ENCODE results near the gene MED13L.
"Not testable (repeated sequence)": the region's sequence is repeated elsewhere in the genome, so short reads cannot be mapped to it uniquely, and the experiment has no call there.

The MED13L gene

GRCh38 chr12:116303929-116304328 lies 26.4 kb upstream of the MED13L start:
- in situ Hi-C loops (cut with MboI; ENCODE audit: low sequenced_read_pairs): no loop called here

DNA sequence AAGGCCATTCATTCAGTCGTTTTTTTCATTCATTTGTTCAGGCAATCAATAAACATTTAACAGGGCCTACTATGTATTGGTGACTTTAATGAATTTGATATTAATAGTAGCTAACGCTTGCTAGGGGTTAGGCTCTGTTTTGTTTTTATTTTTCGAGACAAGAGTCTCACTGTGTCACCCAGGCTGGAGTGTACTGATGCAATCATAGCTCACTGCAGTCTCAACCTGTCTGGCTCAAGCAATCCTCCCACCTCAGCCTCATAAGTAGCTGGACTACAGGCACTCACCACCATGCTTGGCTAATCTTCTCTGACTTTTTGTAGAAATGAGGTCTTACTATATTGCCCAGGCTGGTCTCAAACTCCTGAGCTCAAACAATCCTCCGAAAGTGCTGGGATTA lies 25.6 kb upstream of the MED13L start:
- in situ Hi-C loops (cut with MboI; ENCODE audit: low sequenced_read_pairs): no loop called here

DNA sequence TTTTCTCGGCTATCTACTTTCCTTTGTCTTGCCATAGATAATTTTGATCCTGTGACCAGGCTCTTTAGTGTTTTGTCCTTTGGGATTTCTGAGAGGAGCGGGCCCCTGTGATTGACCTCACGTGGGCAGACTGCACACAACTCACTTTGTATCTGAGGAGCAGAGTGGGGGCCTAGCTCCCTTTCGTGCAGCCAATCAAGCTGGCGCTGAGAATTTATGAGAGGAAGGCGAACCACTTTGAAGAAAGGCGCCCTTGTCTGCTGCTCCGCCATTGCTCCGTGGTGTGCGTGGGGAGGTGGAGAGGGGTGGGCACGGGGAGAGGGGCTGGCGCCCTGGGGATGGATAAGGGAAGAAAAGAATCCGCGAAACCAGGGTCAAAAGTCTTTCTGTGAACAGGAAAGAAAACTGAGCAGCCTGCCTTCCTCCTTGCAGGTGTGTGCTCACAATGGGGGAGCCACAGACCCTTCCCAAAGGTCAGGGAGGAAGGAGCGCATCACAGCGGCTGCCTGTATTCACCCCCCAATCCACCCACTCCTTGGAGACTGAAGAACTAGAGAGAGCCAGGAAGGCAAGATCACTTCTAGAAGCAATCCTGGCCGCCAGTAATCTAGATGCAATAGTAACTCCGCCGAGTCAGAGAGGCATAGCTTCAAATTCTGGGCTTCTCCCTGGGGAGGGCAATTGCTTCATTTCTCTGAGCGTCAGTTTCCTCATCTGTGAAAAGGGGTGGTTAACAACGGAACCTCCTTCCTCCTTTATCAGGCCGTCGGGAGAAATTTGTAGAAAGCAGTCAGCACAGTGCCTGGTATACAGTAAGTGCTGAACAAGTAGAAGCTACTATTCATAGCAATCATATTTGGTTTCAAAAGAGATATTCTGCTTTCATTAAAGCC lies 24.9 kb upstream of the MED13L start:
- in situ Hi-C loops (cut with MboI; ENCODE audit: low sequenced_read_pairs): no loop called here

- in situ Hi-C loops (cut with MboI; ENCODE audit: low sequenced_read_pairs): no loop called here
Measured at GRCh38 chr12:116301621-116302020, 24.1 kb upstream of the MED13L start.

- in situ Hi-C loops (cut with MboI; ENCODE audit: low sequenced_read_pairs): no loop called here
Measured at GRCh38 chr12:116299665-116300328, 22.3 kb upstream of the MED13L start.

GRCh38 chr12:116299064-116299463 lies 21.6 kb upstream of the MED13L start:
- in situ Hi-C loops (cut with MboI; ENCODE audit: low sequenced_read_pairs): no loop called here

- in situ Hi-C loops (cut with MboI; ENCODE audit: low sequenced_read_pairs): no loop called here
Measured at GRCh38 chr12:116298578-116298977, 21.1 kb upstream of the MED13L start.

DNA sequence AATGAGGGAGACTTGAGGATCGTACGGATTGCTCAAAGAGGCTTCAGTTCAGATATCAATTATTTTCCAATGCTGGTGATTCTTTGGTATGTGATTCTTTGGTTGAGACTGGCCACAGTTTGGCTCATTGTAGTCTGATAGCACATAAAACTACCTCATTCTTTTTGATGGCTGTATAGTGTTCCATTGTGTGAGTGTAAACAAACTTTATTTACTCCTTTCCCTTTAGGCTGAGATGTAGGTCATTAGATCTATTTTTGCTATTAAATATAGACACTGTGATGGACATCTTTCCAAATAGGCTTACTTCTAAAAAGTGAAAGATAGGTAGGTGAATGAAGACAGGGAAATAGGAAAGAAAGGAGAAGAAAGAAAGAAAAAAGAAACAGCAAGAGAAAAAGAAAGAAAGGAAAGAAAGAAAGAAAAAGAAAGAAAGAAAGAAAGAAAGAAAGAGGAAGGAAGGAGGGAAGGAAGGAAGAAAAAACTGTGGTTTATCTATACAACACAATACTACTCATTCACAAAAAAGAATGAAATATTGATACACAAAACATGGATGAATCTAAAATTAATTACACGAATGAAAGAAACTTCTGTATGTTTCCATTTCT lies 19.8 kb upstream of the MED13L start:
- in situ Hi-C loops (cut with MboI; ENCODE audit: low sequenced_read_pairs): no loop called here

GRCh38 chr12:116295327-116296263 lies 18.1 kb upstream of the MED13L start:
- in situ Hi-C loops (cut with MboI; ENCODE audit: low sequenced_read_pairs): no loop called here

GRCh38 chr12:116294454-116295165 lies 17.1 kb upstream of the MED13L start:
- in situ Hi-C loops (cut with MboI; ENCODE audit: low sequenced_read_pairs): no loop called here

DNA sequence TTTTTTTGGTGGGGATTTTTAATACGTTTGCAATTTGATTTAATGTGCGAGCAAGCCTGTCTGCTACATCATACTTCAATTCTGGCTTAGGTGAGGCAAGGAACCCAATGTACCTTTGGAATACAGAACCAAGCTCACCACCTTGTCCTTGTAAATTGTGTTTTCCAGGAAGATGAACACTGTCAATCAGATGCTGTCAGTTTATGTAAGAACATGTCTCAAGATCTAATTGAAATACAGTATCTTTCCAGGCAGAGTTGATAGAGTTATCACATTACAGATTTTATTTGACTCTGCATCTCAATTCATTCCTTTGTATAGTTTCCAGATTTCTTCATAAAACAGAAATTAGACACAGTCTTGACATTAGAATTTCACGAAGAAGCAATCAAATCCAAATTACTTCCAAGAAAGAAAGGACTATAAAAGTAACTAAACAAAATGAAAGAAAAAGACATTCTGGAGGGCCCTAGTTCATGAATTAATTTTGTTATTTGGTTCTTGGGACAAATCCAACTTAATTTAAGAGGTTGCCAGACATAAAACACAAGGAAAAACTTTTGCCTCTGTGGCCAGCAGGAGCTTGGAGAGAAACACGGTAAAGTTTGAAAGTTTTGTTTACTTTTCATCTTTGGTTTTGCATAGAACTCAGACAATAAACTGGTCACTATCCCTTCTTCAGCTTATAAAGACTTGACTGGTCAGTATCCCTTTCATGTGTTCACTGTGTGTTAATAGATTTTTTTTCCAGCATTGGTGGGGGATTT lies 16.4 kb upstream of the MED13L start:
- in situ Hi-C loops (cut with MboI; ENCODE audit: low sequenced_read_pairs): no loop called here

DNA sequence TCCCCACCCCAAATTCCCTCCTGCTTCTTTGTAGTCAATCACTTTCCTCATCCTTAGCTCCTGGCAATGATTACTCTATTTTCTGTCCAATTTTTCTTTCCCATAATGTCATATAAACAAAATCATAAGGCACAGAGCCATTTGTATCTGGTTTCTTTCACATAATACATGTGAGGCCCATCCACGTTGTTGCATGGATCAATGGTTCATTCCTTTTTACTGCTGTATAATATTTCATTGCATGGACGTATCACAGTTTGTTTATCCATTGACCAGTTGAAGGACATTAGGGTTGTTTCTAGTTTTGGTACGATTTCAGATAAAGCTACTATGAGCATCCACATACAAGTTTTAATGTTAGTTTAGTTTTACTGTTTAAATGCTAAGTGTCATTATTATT lies 13.7 kb upstream of the MED13L start:
- in situ Hi-C loops (cut with MboI; ENCODE audit: low sequenced_read_pairs): no loop called here

DNA sequence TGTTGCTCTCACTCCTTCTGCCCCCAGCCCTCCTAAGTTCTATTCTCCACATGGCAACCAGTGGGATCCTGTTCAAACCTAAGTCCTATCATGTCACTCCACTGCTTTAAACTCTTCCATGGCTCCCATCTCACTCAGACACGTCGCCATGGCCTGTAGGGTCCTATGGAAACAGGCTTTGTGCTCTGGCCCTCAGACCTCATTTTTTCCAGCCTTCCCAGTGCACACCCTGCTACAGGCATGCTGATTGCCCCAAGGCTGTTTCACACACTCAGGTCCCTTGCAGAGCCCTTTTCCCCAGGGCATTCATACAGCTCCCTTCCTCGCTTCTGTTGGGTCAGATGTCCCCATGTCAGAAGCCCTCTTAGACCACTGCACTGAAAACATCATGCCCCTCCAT lies 11.2 kb upstream of the MED13L start:
- in situ Hi-C loops (cut with MboI; ENCODE audit: low sequenced_read_pairs): no loop called here

- in situ Hi-C loops (cut with MboI; ENCODE audit: low sequenced_read_pairs): no loop called here
Measured at GRCh38 chr12:116287842-116288301, 10.4 kb upstream of the MED13L start.

DNA sequence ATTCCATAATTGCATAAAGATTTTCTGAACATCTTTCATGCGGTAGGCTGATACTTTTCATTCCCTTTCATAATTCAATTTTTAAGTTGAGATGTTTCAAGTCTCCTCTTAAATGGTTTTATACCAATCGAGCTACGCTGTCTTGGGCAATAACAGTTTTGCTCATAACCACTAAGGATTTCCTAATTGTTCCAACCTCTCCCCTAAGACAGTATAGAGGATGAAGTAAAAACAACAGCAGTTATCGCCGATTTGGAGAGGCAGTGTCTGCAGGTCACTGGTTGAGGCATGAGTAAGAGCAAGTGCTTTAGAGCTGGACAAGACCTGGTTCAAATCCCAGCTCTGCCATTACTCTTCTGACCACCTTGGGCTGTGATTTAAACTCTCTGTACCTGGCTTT lies 6.9 kb upstream of the MED13L start:
- in situ Hi-C loops (cut with MboI; ENCODE audit: low sequenced_read_pairs): no loop called here

- in situ Hi-C loops (cut with MboI; ENCODE audit: low sequenced_read_pairs): not testable (repeated sequence)
Measured at GRCh38 chr12:116283881-116284280, 6.4 kb upstream of the MED13L start.

DNA sequence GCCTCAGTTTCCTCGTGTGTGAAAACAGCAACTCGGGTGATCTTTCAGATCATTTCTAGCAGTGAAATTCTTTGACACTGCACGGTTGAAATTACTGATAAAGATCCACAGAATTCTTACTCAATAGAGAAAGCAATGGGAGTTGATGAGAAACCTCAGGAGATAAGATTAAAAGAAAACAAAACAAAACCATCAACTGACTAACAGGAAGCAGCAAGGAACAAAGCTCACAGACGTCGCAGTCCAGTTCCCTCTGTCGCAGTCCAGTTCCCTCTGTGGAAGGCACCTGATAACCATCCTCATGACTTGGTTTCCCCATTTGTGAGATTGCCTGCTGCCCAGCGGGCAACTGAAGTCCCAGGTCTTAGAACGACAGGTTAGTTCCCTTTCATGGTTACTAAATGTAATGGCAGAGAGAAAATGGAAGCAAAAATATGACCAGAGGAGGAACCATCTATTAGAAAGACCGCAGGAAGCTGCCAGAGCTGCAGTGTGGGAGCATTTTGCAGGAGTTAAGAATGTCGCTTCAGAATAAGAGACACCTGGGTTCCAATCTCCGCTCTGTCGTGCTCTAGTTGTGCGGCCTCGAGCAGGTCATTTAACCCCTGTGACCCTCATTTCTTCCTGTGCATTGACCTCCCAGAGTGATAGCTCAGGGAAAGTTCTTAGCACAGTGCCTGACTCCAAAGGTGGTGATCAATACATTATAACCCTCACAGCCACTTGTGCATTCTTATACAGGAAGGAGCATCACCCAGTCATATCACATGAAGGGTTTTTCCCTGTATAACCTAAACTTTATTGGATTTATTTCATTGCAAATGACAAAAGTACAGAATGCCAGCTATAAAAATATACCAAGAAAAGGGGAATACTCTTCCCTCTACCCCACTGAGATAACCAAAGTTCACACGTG lies 5.1 kb upstream of the MED13L start:
- in situ Hi-C loops (cut with MboI; ENCODE audit: low sequenced_read_pairs): no loop called here

DNA sequence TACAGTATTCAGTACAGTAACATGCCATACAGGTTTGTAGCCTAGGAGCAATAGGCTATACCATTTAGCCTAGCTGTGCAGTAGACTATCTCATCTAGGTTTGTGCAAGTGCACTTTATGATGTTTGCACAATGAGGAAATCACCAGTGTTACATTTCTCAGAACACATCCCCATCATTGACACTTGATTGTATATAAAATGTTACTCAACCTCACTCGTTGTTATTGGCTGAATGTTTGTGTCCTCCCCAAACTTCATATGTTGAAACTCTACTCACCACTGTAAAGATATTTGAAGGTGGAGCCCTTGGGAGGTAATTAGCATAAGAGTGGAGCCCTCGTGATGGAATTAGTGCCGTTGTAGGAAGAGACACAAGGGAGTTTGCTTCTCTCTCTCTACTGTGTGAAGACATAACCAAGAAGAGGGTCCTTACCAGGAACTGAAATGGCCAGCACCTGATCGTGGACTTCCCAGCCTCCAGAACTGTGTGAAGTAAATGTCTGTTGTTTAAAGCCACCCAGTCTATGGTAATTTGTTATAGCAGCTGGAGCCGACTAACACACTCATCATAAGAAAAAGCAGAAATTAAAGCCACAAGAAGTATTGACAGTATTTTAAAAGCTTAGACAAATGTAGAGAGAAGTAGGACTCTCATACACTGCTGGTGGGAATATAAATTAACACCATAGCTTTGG lies 3.2 kb upstream of the MED13L start:
- in situ Hi-C loops (cut with MboI; ENCODE audit: low sequenced_read_pairs): no loop called here
